Measurements from ENCODE around the gene MRPL27.

GRCh38 chr17:50323060-50323459 is 49.9 kb downstream of the MRPL27 start:
- TF ChIP-seq, protein P1, sequence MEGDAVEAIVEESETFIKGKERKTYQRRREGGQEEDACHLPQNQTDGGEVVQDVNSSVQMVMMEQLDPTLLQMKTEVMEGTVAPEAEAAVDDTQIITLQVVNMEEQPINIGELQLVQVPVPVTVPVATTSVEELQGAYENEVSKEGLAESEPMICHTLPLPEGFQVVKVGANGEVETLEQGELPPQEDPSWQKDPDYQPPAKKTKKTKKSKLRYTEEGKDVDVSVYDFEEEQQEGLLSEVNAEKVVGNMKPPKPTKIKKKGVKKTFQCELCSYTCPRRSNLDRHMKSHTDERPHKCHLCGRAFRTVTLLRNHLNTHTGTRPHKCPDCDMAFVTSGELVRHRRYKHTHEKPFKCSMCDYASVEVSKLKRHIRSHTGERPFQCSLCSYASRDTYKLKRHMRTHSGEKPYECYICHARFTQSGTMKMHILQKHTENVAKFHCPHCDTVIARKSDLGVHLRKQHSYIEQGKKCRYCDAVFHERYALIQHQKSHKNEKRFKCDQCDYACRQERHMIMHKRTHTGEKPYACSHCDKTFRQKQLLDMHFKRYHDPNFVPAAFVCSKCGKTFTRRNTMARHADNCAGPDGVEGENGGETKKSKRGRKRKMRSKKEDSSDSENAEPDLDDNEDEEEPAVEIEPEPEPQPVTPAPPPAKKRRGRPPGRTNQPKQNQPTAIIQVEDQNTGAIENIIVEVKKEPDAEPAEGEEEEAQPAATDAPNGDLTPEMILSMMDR (IDR thresholded peaks at IDR 0.05 in 8 of 11, conservative IDR thresholded peaks at IDR 0.05 in 3 of 11), result no peak
- TF ChIP-seq POLR2A (IDR thresholded peaks at IDR 0.05) (no peak), POLR2AphosphoS5 (IDR thresholded peaks at IDR 0.05) (no peak)

Measured in spleen (tissue), 7 donors.